Mucosa of descending colon (tissue), 3 donors: Measurements from ENCODE around the gene PGP. TPM values are rescaled to one million over a fixed set of nuclear protein-coding genes. Genes with fewer than 3 reads are reported as not detected.

Experiments
- ATAC-seq: fragments of 200-7000 bp; cut with Tn5 transposase; one replicate; pipeline ENCODE4 v1.9.1; 2020; ENCODE audit warnings: mild to moderate bottlenecking, moderate library complexity
- DNase-seq, 3 donors: peaks; one replicate each; pipeline ENCODE4 v3.0.0-alpha.2; 2020
- H3K36me3 ChIP-seq: fragments of 200-600 bp; one replicate; pipeline ENCODE4 v1.8.0; 2021; ENCODE audit warnings: low read depth, mild to moderate bottlenecking
- H3K4me1 ChIP-seq: fragments of 200-600 bp; one replicate; pipeline ENCODE4 v1.8.0; 2021; ENCODE audit warnings: low read depth, mild to moderate bottlenecking
- H3K4me3 ChIP-seq: fragments of 200-600 bp; one replicate; pipeline ENCODE4 v1.8.0; 2021; ENCODE audit warnings: mild to moderate bottlenecking
- H3K9me3 ChIP-seq: fragments of 200-600 bp; one replicate; pipeline ENCODE4 v1.8.0; 2021; ENCODE audit warnings: mild to moderate bottlenecking
- CTCF ChIP-seq: fragments of 200-600 bp; IDR thresholded peaks from one replicate; pipeline ENCODE4 v1.8.0; 2022; ENCODE audit warnings: antibody characterized with exemption, mild to moderate bottlenecking
- intact Hi-C, 2 donors: fragments of 100-400 bp; cut with DNase I in 1 of 2; cut with micrococcal nuclease in 1 of 2; formaldehyde crosslinking; loops; one replicate each; pipeline versions ENCODE4 v1.11.0 to v1.11.1; 2022; cut with DNase I, micrococcal nuclease
- total RNA-seq, 3 donors: library from RNA; stranded (reverse); fragmentation: NEBNext Ultra II Directional in 2 of 3; extraction: Animal tissue kit (Norgen Biotek cat#: 25700) in 2 of 3; gene quantifications; one replicate each; pipeline versions ENCODE4 v1.2.1 to v1.2.4, GENCODE V29; 2021 to 2023
- donor health status: DM: no; HTN: no; CAD: no; lungs with moderate emphysema.
- donor health status: DM: no; HTN: no; CAD: no.
- donor health status: DM: no; HTN: yes; CAD: no.

The PGP gene
- total RNA-seq, 3 donors from 2014 or later = 15.5 to 19.7 (median 17.6) TPM

GRCh38 chr16:2210009-2210332, 4.7 kb downstream of the PGP start:
- no peak for TF ChIP-seq CTCF
- intact Hi-C loops = no loop called here
- Histone ChIP-seq H3K4me1 (peaks cover 29% of the 10 kb centered on the region), H3K4me3 (no peak overlapping the region), H3K36me3 (no peaks in the 10 kb centered on the region), H3K9me3 (no peaks in the 10 kb centered on the region)
- DNase-seq (no peak), ATAC-seq (no peak)

GRCh38 chr16:2209258-2210008, 5.2 kb downstream of the PGP start:
- no peak for DNase-seq
- intact Hi-C loops = no loop called here
- TF ChIP-seq CTCF = no peak
- ATAC-seq = no peak
- Histone ChIP-seq H3K36me3 (no peaks in the 10 kb centered on the region), H3K4me3 (no peak overlapping the region), H3K4me1 (peaks cover 31% of the 10 kb centered on the region), H3K9me3 (no peaks in the 10 kb centered on the region)

GRCh38 chr16:2208772-2209171, 5.9 kb downstream of the PGP start:
- Histone ChIP-seq H3K4me3 (no peak overlapping the region), H3K36me3 (no peaks in the 10 kb centered on the region), H3K4me1 (peaks cover 29% of the 10 kb centered on the region), H3K9me3 (no peaks in the 10 kb centered on the region)
- DNase-seq = no peak
- no peak for ATAC-seq
- TF ChIP-seq CTCF = no peak
- intact Hi-C loops = no loop called here

- peaks cover 25% of the 10 kb centered on the region for H3K4me1 ChIP-seq
- DNase-seq (no peak), ATAC-seq (no peak)
- no peak for TF ChIP-seq CTCF
- no peaks in the 10 kb centered on the region for H3K9me3 ChIP-seq
- no peak overlapping the region for H3K4me3 ChIP-seq
- H3K36me3 ChIP-seq = no peaks in the 10 kb centered on the region
- intact Hi-C loops = no loop called here
Measured at GRCh38 chr16:2208308-2208707, 6.3 kb downstream of the PGP start.

GRCh38 chr16:2207872-2208271, 6.8 kb downstream of the PGP start:
- intact Hi-C loops = no loop called here
- TF ChIP-seq CTCF = no peak

More at GRCh38 chr16:2207872-2208271, 6.8 kb downstream of the PGP start:
- no peaks in the 10 kb centered on the region for H3K36me3 ChIP-seq
- DNase-seq (no peak), ATAC-seq (no peak)
- H3K9me3 ChIP-seq = no peaks in the 10 kb centered on the region
- H3K4me3 ChIP-seq = no peak overlapping the region
- H3K4me1 ChIP-seq = peaks cover 21% of the 10 kb centered on the region
